A549 (cell line): ENCODE measurements around the gene C2orf72. TPM values are rescaled to one million over a fixed set of nuclear protein-coding genes. Genes with fewer than 3 reads are reported as not detected.
"Not testable (repeated sequence)": the region's sequence is repeated elsewhere in the genome, so short reads cannot be mapped to it uniquely, and the experiment has no call there.

Source experiments
- ATAC-seq, 2 experiments: fragments of 200-7000 bp in 1 of 2; fragments of >200 bp in 1 of 2; cut with Nextera tagmentation in 1 of 2; cut with Tn5 transposase in 1 of 2; 3 replicates each; pipeline versions ENCODE4 v1.8.0 to v1.9.1; 2018 to 2020; ENCODE audit warnings: mild to moderate bottlenecking in 1 of 2, moderate library complexity in 1 of 2
- CTCF ChIA-PET: fragments of 300-600 bp; sonication (Branson Sonifier 250); formaldehyde crosslinking; extraction: SDS; loops from one replicate; lab custom pipeline; 2021; ENCODE audit warnings: antibody characterized with exemption, inconsistent platforms; lab: Yijun Ruan, JAX
- POLR2A ChIA-PET: fragments of 350-600 bp; formaldehyde crosslinking; extraction: SDS; loops from one replicate; lab custom pipeline; 2021; ENCODE audit warnings: antibody characterized with exemption, inconsistent platforms; lab: Yijun Ruan, JAX
- DNase-seq, 2 experiments: peaks; one replicate each; pipeline versions ENCODE4 v3.0.0 to v3.0.0-alpha.2; 2011 to 2016; ENCODE audit warnings: low read depth in 1 of 2, low spot score in 1 of 2
- FAIRE-seq: peaks from 2 replicates; lab custom pipeline; 2011; peaks lifted over from hg19 to GRCh38; lab: Jason Lieb, UNC
- H3K27ac ChIP-seq, 2 experiments: fragments of >200 bp; sonication (Bioruptor Twin); formaldehyde crosslinking; 3 replicates each; pipeline ENCODE4 v1.5.1; 2016 to 2017
- H3K4me1 ChIP-seq: fragments of >200 bp; sonication (Bioruptor Twin); formaldehyde crosslinking; 3 replicates; pipeline ENCODE4 v1.6.1; 2016
- H3K4me2 ChIP-seq: fragments of >200 bp; sonication (Bioruptor Twin); formaldehyde crosslinking; 3 replicates; pipeline ENCODE4 v1.6.1; 2016
- H3K4me3 ChIP-seq: fragments of >200 bp; sonication (Bioruptor Twin); formaldehyde crosslinking; 3 replicates; pipeline ENCODE4 v1.5.1; 2016
- H3K9me3 ChIP-seq: fragments of >200 bp; sonication (Bioruptor Twin); formaldehyde crosslinking; 3 replicates; pipeline ENCODE4 v1.6.1; 2016
- CBX8 ChIP-seq: fragments of 200-600 bp; sonication (generic); IDR thresholded peaks from 2 replicates; pipeline ENCODE4 v1.6.1; 2016
- CHD2 ChIP-seq: fragments of 150-350 bp; IDR thresholded peaks from 2 replicates; pipeline ENCODE4 v1.6.1; 2014; ENCODE audit warnings: low read length; ENCODE audit not compliant: partially characterized antibody
- EHMT2 ChIP-seq: fragments of 200-600 bp; sonication (generic); IDR thresholded peaks from 2 replicates; pipeline ENCODE4 v1.6.1; 2016; ENCODE audit warnings: antibody characterized with exemption, low read depth, mild to moderate bottlenecking, moderate library complexity
- FOXS1 ChIP-seq: fragments of 250-450 bp; sonication (Bioruptor Pico); IDR thresholded peaks from 2 replicates; pipeline ENCODE4 v1.5.0; 2020; ENCODE audit warnings: mild to moderate bottlenecking, moderate library complexity
- GATA3 ChIP-seq: IDR thresholded peaks from 2 replicates; pipeline ENCODE4 v1.6.1; 2012; ENCODE audit warnings: borderline replicate concordance
- HEYL ChIP-seq: fragments of 250-450 bp; sonication (Bioruptor Pico); IDR thresholded peaks from 2 replicates; pipeline ENCODE4 v1.8.0; 2021; ENCODE audit warnings: mild to moderate bottlenecking, moderate library complexity
- HOXB5 ChIP-seq: fragments of 250-450 bp; sonication (Bioruptor Pico); IDR thresholded peaks from 2 replicates; pipeline ENCODE4 v1.5.0; 2020; ENCODE audit warnings: mild to moderate bottlenecking, moderate library complexity
- JUNB ChIP-seq: fragments of >200 bp; sonication (Bioruptor Twin); formaldehyde crosslinking; IDR thresholded peaks from 2 replicates; pipeline ENCODE4 v1.6.1; 2016
- KDM1A ChIP-seq: fragments of 200-600 bp; sonication (generic); IDR thresholded peaks from 2 replicates; pipeline ENCODE4 v1.6.1; 2016; ENCODE audit warnings: low read depth, mild to moderate bottlenecking
- PHF8 ChIP-seq: fragments of 200-600 bp; sonication (generic); IDR thresholded peaks from 2 replicates; pipeline ENCODE4 v1.6.1; 2016; ENCODE audit warnings: low read depth, mild to moderate bottlenecking, antibody characterized with exemption, moderate library complexity, borderline replicate concordance
- RFX5 ChIP-seq: fragments of 450-650 bp; IDR thresholded peaks from 2 replicates; pipeline ENCODE4 v1.7.1; 2014; ENCODE audit warnings: antibody characterized with exemption, mild to moderate bottlenecking, moderate library complexity
- RNF2 ChIP-seq: fragments of 200-600 bp; sonication (generic); IDR thresholded peaks from 2 replicates; pipeline ENCODE4 v1.6.1; 2016; ENCODE audit warnings: low read depth, mild to moderate bottlenecking, antibody characterized with exemption, moderate library complexity, borderline replicate concordance
- SMC3 ChIP-seq: fragments of >200 bp; sonication (Bioruptor Twin); formaldehyde crosslinking; IDR thresholded peaks from 3 replicates; pipeline ENCODE4 v1.6.1; 2018; ENCODE audit warnings: inconsistent platforms
- SREBF2 ChIP-seq: fragments of 450-650 bp; IDR thresholded peaks from 2 replicates; pipeline ENCODE4 v1.6.1; 2014; ENCODE audit warnings: mild to moderate bottlenecking, moderate library complexity
- ZC3H11A ChIP-seq: fragments of 450-650 bp; IDR thresholded peaks from 2 replicates; pipeline ENCODE4 v1.6.1; 2014; ENCODE audit warnings: antibody characterized with exemption, mild to moderate bottlenecking
- ZFP36 ChIP-seq: fragments of 450-650 bp; IDR thresholded peaks from 2 replicates; pipeline ENCODE4 v1.6.1; 2014; ENCODE audit warnings: borderline replicate concordance; ENCODE audit not compliant: partially characterized antibody
- WGBS: methylation state at CpG from one replicate; pipeline ENCODE4 v1.1.6; 2017; ENCODE audit errors: missing lambda C conversion rate; 5-methylcytosine and 5-hydroxymethylcytosine counted together
- polyA plus RNA-seq, 4 experiments: library from polyadenylated mRNA; depleted of rRNA in 3 of 4; stranded (reverse); fragments of >200 nt; fragmentation: RNase III in 1 of 4; extraction: RNeasy Plus Mini Kit Qiagen cat#74134 plus additional on column Dnase treatment in 1 of 4; gene quantifications; 2 replicates in 3 of 4; 3 replicates in 1 of 4; pipeline ENCODE4 v1.2.3, GENCODE V29; 2011 to 2017
- TF ChIP-seq, protein P1 (sequence below): fragments of 200-600 bp; sonication (generic); IDR thresholded peaks from 2 replicates; pipeline ENCODE4 v1.6.1; 2016; ENCODE audit warnings: antibody characterized with exemption, mild to moderate bottlenecking, moderate library complexity
- TF ChIP-seq, protein P2 (sequence below): fragments of 250-450 bp; sonication (Bioruptor Pico); IDR thresholded peaks from 2 replicates; pipeline ENCODE4 v1.5.0; 2020; ENCODE audit warnings: low read depth, mild to moderate bottlenecking, moderate library complexity
- TF ChIP-seq, protein P3 (sequence below): fragments of 450-650 bp; IDR thresholded peaks from 2 replicates; pipeline ENCODE4 v1.6.1; 2014; ENCODE audit warnings: antibody characterized with exemption

C2orf72 gene
- polyA plus RNA-seq, 2 of the 4 experiments (the other 2 are of a cell fraction), result 4.9 to 7.4 TPM

DNA sequence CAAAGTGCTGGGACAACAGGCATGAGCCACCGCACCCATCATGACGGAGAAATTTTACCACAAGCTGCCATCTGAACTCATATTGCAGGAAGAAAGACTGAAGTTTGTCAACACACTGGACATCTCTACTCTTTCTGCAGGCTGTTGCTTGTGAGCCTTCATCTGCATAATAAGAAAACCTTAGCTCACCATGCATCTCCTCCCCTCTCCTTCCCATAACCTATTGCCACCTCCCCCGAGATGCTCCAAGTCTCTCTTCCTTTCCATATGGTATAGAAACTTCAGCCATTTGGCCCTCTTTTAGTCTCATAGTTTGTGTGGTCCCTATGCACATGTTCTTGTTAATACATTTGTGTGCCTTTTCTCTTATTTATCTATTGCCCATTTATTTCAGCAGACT, 19.1 kb upstream of the C2orf72 start:
- DNase-seq (no peak), FAIRE-seq (no peak), ATAC-seq (no peak)
- H3K4me3 ChIP-seq, result no peak overlapping the region
- 83% methylated on average over 3 of the region's 3 CpGs for WGBS
- no peak overlapping the region for H3K4me2 ChIP-seq
- H3K27ac ChIP-seq, result no peak overlapping the region
- H3K9me3 ChIP-seq, result no peaks in the 10 kb centered on the region
- no peak for TF ChIP-seq RNF2
- TF ChIP-seq GATA3, result no peak
- TF ChIP-seq, protein P1, sequence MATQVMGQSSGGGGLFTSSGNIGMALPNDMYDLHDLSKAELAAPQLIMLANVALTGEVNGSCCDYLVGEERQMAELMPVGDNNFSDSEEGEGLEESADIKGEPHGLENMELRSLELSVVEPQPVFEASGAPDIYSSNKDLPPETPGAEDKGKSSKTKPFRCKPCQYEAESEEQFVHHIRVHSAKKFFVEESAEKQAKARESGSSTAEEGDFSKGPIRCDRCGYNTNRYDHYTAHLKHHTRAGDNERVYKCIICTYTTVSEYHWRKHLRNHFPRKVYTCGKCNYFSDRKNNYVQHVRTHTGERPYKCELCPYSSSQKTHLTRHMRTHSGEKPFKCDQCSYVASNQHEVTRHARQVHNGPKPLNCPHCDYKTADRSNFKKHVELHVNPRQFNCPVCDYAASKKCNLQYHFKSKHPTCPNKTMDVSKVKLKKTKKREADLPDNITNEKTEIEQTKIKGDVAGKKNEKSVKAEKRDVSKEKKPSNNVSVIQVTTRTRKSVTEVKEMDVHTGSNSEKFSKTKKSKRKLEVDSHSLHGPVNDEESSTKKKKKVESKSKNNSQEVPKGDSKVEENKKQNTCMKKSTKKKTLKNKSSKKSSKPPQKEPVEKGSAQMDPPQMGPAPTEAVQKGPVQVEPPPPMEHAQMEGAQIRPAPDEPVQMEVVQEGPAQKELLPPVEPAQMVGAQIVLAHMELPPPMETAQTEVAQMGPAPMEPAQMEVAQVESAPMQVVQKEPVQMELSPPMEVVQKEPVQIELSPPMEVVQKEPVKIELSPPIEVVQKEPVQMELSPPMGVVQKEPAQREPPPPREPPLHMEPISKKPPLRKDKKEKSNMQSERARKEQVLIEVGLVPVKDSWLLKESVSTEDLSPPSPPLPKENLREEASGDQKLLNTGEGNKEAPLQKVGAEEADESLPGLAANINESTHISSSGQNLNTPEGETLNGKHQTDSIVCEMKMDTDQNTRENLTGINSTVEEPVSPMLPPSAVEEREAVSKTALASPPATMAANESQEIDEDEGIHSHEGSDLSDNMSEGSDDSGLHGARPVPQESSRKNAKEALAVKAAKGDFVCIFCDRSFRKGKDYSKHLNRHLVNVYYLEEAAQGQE, result no peak
- TF ChIP-seq EHMT2, result no peak
- no peak for TF ChIP-seq HEYL (CRISPR knock-in tag)
- no peak for TF ChIP-seq RFX5
- TF ChIP-seq ZC3H11A, result no peak
- TF ChIP-seq, protein P2, sequence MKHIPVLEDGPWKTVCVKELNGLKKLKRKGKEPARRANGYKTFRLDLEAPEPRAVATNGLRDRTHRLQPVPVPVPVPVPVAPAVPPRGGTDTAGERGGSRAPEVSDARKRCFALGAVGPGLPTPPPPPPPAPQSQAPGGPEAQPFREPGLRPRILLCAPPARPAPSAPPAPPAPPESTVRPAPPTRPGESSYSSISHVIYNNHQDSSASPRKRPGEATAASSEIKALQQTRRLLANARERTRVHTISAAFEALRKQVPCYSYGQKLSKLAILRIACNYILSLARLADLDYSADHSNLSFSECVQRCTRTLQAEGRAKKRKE (CRISPR knock-in tag), result no peak
- no peak for TF ChIP-seq FOXS1 (CRISPR knock-in tag)
- TF ChIP-seq ZFP36, result no peak
- TF ChIP-seq, protein P3, sequence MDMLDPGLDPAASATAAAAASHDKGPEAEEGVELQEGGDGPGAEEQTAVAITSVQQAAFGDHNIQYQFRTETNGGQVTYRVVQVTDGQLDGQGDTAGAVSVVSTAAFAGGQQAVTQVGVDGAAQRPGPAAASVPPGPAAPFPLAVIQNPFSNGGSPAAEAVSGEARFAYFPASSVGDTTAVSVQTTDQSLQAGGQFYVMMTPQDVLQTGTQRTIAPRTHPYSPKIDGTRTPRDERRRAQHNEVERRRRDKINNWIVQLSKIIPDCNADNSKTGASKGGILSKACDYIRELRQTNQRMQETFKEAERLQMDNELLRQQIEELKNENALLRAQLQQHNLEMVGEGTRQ, result no peak
- TF ChIP-seq CBX8, result no peak
- no peak for TF ChIP-seq SMC3
- TF ChIP-seq JUNB, result no peak
- TF ChIP-seq SREBF2, result no peak
- no peak for TF ChIP-seq PHF8
- no peak for TF ChIP-seq HOXB5 (CRISPR knock-in tag)
- ChIA-PET CTCF (interaction anchor here (1.5 kb wide), 1 partner anchor 35 kb away, joined by 5 read pairs; no protein-coding TSS in a partner anchor), POLR2A (no interaction called here)
- no peaks in the 10 kb centered on the region for H3K4me1 ChIP-seq

DNA sequence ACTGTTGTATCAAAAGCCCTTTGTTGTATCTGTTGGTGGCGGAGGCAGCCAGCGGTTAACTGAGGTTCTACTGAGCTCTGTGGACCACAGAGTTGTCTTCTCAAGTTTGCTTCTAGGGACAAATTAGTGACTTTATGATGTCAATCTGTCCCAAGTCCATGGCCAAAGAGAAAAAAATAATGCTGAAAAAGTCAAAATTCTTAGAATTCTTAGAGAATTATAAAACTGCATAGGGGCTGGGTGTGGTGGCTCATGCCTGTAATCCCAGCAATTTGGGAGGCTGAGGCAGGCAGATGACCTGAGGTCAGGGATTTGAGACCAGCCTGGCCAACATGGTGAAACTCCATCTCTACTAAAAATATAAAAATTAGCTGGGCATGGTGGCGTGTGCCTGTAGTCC, 12.3 kb upstream of the C2orf72 start:
- POLR2A ChIA-PET, H3K4me3 ChIP-seq, H3K4me1 ChIP-seq, FAIRE-seq, ATAC-seq, DNase-seq, H3K27ac ChIP-seq, H3K9me3 ChIP-seq, H3K4me2 ChIP-seq: not testable (repeated sequence)
- CTCF ChIA-PET, result interaction anchor here (1.0 kb wide), 1 partner anchor 37 kb away, joined by 3 read pairs; no protein-coding TSS in a partner anchor
- WGBS, result 96% methylated on average over 3 of the region's 3 CpGs

DNA sequence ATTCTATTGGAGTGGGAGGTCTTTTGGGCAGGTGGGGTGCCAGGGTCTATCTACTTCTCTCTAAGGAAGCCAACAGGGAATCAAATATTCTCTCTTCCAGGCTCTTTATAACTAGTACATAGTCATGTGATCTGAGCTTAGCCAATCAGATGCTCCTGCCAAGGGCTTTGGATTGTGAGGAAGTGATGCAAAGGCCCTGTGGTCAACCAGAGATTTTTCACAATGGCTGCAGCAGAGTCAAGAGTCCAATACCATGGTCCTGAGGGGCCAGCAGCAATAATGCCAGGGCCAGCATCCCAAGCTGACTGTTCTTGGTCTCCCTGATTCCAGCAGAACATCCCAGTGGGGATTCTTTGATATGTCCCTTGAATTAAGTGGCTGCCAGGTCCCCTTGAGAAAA, 8.4 kb upstream of the C2orf72 start:
- ChIA-PET POLR2A (no interaction called here), CTCF (interaction anchor here (2.9 kb wide), 1 partner anchor 24 kb away, joined by 10 read pairs; no protein-coding TSS in a partner anchor)
- ATAC-seq (no peak), FAIRE-seq (no peak)
- H3K27ac ChIP-seq, result no peak overlapping the region
- TF ChIP-seq KDM1A, result 0 out of 2 replicates have a peak, but pooled peaks have one; percentile 24
- TF ChIP-seq RNF2, result no peak
- TF ChIP-seq CHD2, result no peak
- TF ChIP-seq, all 56 proteins: peak for 1
- Histone ChIP-seq H3K4me3 (no peak overlapping the region), H3K4me2 (no peak overlapping the region), H3K9me3 (no peaks in the 10 kb centered on the region), H3K4me1 (peaks cover 8% of the 10 kb centered on the region)
- no peak for DNase-seq
